DOHH2 (cell line): Measurements from ENCODE around the gene PTGDR.

Source experiments
- EZH2phosphoT487 ChIP-seq: fragments of 200-600 bp; sonication (generic); IDR thresholded peaks from 2 replicates; pipeline ENCODE4 v1.6.1; 2017; ENCODE audit warnings: borderline replicate concordance, mild to moderate bottlenecking, antibody characterized with exemption, low read length, moderate library complexity, mixed read lengths
- TF ChIP-seq, protein P1 (sequence below): fragments of 200-600 bp; sonication (generic); IDR thresholded peaks from one replicate; pipeline ENCODE4 v1.5.1; 2014; ENCODE audit warnings: antibody characterized with exemption, mild to moderate bottlenecking, low read depth, low read length; ENCODE audit not compliant: poor library complexity, severe bottlenecking

- TF ChIP-seq, protein P1, sequence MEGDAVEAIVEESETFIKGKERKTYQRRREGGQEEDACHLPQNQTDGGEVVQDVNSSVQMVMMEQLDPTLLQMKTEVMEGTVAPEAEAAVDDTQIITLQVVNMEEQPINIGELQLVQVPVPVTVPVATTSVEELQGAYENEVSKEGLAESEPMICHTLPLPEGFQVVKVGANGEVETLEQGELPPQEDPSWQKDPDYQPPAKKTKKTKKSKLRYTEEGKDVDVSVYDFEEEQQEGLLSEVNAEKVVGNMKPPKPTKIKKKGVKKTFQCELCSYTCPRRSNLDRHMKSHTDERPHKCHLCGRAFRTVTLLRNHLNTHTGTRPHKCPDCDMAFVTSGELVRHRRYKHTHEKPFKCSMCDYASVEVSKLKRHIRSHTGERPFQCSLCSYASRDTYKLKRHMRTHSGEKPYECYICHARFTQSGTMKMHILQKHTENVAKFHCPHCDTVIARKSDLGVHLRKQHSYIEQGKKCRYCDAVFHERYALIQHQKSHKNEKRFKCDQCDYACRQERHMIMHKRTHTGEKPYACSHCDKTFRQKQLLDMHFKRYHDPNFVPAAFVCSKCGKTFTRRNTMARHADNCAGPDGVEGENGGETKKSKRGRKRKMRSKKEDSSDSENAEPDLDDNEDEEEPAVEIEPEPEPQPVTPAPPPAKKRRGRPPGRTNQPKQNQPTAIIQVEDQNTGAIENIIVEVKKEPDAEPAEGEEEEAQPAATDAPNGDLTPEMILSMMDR = no peak
- TF ChIP-seq EZH2phosphoT487 = no peak
Measured at GRCh38 chr14:52310541-52310940, 43.0 kb downstream of the PTGDR start.
